GM08714 (cell line): ENCODE data around the gene CCDC80.

Experiments used
- H3K4me3 ChIP-seq: fragments of 200-500 bp; sonication (Bioruptor generic); 2 replicates; pipeline ENCODE4 v1.5.1; 2014; ENCODE audit warnings: mild to moderate bottlenecking, low read length, inconsistent platforms
- ZNF274 ChIP-seq: IDR thresholded peaks from 2 replicates; pipeline ENCODE4 v1.6.1; 2012; ENCODE audit warnings: mild to moderate bottlenecking, low read depth, low read length

The CCDC80 gene

DNA sequence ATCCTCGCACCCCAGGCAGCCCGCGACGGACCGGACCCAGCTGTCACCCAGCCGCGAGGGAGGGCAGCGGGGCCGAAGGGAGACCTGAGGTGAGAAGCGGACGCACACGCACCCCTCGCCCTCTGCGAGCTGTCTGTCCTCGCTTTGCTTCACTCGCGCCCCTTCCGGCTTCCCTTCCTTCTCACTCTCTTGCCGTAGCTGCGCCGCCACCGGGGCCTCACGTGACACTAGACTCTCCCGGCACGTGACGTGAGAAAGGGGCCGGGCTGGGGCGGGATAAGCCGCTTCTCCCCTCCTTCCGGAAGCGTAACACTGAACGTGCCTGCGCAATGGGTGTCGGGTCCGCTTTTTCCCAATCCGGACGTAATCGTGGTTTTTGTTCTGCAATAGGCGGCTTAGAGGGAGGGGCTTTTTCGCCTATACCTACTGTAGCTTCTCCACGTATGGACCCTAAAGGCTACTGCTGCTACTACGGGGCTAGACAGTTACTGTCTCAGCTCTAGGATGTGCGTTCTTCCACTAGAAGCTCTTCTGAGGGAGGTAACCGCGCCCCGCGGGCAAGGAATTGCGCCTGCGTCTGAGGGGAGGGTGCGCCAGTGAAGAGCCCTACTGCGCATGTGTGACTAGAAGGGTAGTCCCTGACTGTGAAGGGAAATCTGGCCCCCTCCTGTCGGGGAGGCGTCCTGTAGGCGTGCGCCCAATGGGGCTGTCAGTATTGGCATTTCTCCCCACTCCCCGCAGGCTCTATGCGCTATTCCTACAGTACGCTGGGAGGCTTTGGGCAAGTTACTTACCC, 79.0 kb downstream of the CCDC80 start, which contains the start of the genes ATG3 and SLC35A5:
ATG3 (minus strand) TSS at position 229 of the 796 bp plus-strand sequence. CDS start 434 bp downstream, outside the sequence.
SLC35A5 (plus strand) TSS at position 312 of the 796 bp plus-strand sequence. CDS start 1,359 bp downstream, outside the sequence.
- peak within 1 kb of the TSS; percentile 72 for H3K4me3 ChIP-seq
- no peak for TF ChIP-seq ZNF274

- peak overlapping the region; percentile 72 for H3K4me3 ChIP-seq
- TF ChIP-seq ZNF274: no peak
These were observed 79.5 kb downstream of the CCDC80 start for GRCh38 chr3:112561484-112561733.

DNA sequence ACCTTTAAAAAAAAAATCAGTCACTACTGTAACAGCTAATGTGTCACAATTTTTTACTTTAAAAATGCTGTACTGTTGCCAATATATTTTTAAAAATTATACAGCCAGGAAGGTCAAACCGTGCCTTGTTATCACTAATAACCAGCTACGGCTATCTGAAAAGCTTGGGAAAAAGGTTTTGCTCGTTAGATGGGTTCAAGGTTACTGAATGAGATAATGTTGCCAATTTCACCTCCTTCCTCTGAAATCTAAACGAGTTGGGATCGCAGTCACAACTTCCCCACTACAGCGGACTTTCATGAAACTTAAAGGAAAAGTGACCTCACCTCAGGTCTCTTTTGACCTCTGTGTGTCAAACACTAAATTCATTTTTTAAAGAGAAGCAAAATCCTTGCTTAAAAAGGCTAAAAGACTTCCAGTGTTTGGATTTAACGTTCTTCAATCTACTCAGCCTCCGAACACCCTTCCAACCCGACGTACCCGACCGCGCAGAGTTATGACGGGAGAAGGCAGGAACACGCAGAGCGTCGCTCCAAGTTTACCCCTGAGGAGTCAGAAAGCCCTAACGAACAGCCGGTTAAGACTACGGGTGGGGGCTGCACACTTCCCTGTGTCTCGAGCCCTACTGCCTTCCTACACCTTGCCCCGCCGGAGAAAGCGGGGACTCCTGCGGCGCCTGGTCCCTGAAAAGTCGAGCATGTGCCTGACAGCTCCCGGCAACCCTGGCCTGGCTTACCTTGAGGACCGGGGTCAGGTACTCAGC, 80.0 kb downstream of the CCDC80 start:
- H3K4me3 ChIP-seq: peak overlapping the region; percentile 72
- TF ChIP-seq ZNF274: no peak

DNA sequence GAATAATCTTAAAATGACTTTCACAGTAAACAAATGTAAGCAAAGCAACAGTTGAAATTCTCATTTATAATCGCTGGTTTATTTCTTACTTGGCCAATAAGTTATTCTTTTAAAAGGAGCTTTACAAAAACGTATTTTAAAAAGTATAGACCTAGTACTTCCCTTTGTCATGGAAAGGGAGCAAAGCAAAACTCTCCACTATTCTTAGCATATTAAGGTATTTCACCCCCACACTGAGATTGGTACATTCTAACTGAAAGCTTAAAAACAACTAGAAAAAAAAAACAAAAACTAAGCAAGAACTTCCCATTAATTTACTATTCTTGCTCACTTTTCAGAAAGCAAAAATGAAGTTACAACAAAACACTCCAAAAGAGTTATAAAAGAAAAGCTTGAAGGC, 80.6 kb downstream of the CCDC80 start:
- peak overlapping the region; percentile 72; the same call in 1 of the 2 replicates for H3K4me3 ChIP-seq
- TF ChIP-seq ZNF274: no peak

- no peak overlapping the region for H3K4me3 ChIP-seq
- no peak for TF ChIP-seq ZNF274
These were observed 83.0 kb downstream of the CCDC80 start for GRCh38 chr3:112557976-112558375.

GRCh38 chr3:112555535-112556170, 85.3 kb downstream of the CCDC80 start:
- H3K4me3 ChIP-seq: no peak overlapping the region
- TF ChIP-seq ZNF274: no peak

- no peak overlapping the region for H3K4me3 ChIP-seq
- TF ChIP-seq ZNF274: no peak
These were observed 90.1 kb downstream of the CCDC80 start for GRCh38 chr3:112550859-112551258.
